HK-2 (cell line): ENCODE results near the gene RNASE2.
"Not testable (repeated sequence)": the region's sequence is repeated elsewhere in the genome, so short reads cannot be mapped to it uniquely, and the experiment has no call there.

Source experiments
- DNase-seq: peaks from one replicate; pipeline ENCODE4 v3.0.0-alpha.2; 2018; ENCODE audit not compliant: unreplicated experiment

Gene RNASE2

DNA sequence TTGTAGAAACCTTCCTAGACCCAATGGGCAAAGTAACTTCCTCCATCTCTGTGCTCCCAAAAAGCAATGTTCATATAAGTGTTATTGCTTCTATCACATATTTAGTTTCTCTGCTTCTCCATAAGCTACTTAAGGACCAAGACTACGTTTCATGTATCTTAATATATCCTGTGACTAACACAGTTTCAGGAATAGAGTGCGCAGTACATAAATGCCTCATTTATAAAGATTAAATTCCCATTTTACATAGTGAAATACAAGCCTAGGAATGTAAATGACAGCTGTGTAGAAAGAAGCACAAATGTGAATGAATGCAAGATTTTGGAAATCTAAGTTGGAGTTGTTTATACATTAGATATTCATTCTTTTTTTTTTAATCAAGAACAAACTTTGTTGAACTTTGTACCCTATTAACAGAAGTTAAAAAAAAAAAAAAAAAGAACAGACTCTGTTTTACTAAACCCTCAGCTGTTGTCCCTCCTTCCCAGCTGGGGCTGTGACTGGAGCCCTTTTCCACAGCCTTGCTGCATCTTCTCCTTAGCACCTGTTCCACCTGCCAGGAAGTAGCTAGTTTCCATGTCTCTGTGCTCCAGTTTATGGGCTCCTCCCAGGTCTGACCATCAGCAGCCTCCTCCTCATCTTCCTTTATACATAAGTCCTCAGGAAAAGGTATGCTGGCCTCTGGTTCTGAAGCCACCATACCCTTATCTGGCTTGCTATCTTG lies 27.5 kb downstream of the RNASE2 start:
- DNase-seq = no peak

DNA sequence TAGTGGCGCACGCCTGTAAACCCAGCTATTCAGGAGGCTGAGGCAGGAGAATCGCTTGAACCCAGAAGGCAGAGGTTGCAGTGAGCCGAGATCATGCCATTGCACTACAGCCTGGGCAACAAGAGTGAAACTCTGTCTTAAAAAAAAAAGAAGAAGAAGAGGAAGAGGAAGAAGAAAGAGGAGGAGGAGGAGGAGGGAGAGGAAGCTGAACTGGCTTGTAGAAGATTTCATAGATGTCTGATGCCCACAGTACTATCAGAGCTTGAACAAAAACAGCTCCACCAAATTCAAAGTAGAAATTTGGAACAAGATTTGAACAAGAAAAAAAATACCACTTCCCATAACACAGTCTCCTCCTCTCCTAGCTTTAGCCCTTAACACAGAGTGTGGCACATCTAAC lies 30.4 kb downstream of the RNASE2 start:
- DNase-seq = not testable (repeated sequence)

DNA sequence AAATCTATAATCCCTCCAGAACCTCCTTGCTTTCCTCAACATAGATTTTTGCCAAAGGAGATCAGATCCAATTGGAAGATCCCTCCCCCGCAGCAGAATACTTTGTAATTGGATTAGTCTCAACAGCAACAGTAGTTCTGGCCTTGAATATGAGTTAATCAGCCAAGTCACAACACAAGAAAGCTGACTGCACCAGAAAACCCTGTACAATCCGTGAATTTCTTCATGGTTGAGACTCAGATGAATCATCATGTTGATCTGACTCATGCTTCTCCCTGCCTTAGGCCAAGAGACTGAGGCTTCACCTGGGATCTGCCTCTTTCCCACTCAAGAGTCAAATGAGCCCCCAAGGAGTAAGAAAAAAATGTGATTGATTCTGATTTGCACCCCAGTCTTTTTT lies 31.5 kb downstream of the RNASE2 start:
- peak; percentile 23 for DNase-seq

DNA sequence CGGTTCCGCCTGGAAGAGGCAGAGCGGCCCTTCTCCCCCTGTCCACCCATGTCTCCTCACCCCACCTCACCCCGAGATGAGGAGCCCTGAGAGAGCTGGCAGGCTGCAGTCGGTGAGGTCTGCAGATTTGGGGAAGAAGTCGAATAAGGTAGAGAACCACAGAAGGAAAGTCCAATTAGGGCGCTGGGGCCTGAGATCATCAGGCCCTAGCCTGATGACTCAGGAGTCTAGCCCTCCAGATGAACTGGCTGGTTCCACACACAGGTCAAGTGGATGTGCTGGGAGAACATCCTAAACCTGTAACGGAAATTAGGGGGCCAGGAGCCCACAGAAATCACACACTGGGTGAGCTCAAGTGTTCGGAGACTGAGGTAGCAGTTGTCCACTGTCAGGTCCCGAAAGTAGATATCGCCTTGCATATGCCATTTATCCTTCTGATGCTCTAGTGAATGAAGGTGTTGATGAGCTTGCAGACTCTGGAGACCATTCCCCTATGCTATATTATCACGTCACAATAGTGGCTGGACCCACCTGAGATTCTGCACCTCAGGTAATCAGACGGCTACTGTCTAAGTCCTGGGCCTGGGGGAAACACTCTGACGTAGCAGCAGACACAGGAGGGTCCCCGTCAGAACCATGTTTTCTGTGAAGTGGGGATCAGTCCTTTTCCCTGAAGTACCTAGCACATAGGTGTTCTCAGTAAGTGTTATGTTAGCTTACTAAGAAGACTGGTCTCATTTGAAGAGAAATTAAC lies 33.6 kb downstream of the RNASE2 start:
- no peak for DNase-seq

DNA sequence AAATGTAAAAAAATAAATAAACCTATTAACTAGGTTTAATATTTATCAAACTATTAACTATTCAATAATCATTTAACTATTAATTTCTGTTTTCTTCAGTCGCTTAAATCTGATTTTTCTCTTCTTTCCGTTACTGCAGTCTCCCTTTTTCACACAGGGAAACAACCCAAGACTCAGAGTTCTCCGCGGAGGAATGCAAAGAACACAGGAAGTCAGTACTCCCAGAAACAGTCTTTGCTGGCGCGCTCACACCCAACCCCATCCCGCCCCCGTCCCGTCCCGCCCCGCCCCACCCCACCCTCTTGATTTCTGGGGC lies 34.1 kb downstream of the RNASE2 start:
- no peak for DNase-seq

DNA sequence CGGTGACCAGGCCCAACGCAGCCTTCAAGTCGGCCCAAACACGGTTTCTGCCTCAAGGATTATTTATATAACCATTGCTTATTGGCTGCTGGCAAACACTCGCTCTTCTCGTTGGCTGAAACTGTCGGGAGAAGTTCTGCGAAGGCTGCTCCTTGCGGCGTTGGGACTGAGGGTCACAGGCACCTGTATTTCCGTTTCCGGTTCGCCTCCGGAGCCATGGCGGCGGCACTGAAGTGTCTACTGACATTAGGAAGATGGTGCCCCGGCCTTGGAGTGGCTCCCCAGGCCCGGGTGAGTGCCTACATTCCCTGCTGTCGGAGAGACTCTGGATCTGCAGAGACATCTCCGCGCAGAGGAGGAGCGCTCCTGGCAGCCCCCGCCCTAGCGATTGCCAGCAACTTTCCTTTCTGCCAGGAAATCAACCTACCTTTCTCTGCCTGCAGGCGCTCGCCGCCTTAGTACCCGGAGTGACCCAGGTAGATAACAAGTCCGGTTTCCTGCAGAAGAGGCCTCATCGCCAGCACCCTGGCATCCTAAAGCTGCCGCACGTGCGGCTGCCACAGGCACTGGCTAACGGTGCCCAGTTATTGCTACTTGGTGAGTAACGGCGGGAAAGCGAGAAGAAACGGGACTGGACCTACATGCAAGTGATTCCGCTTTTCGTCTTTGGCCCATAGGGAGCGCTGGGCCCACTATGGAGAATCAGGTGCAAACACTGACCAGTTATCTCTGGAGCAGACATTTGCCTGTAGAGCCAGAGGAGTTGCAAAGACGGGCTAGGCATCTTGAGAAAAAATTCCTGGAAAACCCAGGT lies 34.7 kb downstream of the RNASE2 start, which contains the start of gene METTL17:
METTL17 (plus strand) TSS at position 194 of the 814 bp plus-strand sequence; CDS start at position 217, 23 bp downstream.
- DNase-seq = peak; percentile 91

DNA sequence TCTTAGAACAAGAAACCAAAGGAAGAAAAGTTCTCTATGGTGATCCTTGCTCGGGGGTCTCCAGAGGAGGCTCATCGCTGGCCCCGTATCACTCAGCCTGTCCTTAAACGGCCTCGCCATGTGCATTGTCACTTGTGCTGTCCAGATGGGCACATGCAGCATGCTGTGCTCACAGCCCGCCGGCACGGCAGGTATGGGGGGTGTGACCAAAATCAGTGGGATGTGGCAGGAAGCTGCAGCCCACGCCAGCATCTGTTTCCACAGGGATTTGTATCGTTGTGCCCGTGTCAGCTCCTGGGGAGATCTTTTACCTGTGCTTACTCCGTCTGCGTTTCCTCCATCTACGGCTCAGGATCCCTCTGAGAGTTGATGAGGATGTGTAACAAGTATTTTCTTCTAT lies 41.2 kb downstream of the RNASE2 start:
- DNase-seq = no peak

DNA sequence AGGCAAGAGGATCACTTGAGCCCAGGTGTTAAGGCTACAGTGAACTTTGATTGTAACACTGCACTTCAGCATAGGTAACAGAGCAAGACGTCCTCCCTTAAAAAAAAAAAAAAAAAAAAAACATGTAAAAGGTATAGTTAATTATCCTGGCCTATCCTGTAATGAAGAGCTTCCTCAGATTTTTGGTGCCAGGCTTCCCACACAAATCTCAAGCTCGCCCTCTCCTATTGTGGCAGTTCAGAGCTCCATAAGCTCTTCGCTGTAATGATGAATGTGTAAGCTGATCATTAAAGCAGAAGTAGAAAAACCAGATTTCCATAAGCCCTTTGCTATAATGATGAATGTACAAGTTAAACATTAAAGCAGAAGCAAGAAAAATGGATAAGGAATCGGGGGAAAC lies 41.8 kb downstream of the RNASE2 start:
- DNase-seq = no peak

DNA sequence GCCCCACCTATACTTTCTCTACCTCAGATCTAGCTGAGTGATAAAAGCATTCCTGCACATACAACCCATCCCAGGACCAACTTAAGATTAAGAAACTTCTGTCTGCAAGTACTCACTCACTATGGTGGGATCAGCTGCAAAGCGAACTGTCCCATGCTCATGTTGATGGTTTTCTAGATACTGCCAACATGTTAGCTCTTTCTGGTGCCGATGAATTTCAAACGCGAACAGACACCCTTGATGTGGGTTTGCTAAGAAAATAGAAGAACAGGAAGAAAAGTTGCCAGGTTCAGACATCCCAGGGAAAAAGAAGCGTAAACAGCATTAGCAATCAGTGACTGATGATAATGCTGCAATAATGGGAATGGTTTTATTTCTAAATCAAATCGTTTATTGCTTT lies 42.3 kb downstream of the RNASE2 start:
- DNase-seq = no peak

DNA sequence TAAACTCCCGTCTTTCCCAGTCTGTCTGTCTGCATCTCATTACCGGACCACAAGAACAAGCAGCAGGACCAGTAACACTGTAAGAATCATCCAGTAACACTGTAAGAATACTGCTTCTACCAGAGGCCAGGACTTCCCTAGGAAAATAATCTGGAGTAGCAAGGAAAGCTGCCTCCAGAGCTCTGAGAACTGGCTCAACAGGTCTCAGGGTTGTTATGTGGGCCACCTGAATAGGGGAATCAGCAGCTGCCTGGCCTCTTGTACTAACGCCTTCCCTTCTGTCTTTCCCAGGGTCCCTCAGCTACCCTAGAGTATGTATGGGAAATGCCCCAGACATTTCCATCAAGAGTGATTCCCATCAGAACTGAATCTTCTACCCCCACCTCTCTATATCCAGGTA lies 42.9 kb downstream of the RNASE2 start:
- DNase-seq = no peak

DNA sequence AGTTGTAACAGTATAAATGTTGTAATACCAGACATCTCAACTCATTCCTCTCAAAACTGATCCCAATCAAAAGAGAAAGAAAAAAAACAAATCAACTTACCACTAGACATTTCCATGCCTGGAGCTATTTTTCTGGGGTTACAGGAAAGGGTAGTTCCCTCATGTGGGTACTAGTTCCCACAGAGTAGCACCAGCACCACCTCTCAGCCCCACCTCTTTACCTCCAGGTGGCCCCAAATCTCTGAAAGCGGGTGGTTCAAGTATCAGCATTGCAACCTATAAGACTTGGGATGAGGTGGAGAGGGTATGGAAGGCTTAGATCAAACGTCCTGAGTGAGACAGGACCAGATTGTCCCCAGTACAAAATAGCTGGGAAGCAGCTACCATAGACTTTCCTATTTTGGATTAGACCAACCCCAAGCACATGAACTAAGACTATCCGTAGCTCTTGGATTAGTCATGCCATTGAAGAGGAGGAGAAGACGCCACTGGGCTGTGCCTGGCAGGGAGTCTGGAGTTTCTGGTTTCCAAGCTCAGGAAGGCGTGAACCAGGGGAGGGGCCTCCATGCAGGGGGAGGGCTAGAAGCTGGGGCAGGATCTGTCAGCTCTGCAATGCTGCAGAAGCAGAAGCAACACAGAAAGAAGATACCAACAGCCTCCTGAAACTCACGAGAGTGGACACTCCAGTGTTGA lies 43.5 kb downstream of the RNASE2 start, which contains the start of gene SLC39A2:
SLC39A2 (plus strand) TSS at position 620 of the 693 bp plus-strand sequence. CDS start 154 bp downstream, outside the sequence.
- peak; percentile 49 for DNase-seq

DNA sequence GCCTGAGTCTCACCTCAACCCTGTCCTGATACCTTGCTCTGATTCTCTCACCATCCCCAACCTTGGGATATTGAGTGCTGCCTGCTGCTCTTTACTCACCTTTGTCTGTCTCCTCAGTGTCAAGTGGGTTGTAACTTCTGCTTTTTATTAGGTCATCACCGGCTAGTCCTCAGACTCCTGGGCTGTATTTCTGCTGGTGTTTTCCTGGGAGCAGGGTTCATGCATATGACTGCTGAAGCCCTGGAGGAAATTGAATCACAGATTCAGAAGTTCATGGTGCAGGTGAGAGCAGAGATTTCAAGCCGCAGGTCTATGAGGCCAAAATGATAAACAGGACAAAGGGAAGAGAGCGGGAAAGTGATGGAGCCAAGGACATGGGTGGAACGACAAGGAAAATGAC lies 44.3 kb downstream of the RNASE2 start:
- DNase-seq = no peak

DNA sequence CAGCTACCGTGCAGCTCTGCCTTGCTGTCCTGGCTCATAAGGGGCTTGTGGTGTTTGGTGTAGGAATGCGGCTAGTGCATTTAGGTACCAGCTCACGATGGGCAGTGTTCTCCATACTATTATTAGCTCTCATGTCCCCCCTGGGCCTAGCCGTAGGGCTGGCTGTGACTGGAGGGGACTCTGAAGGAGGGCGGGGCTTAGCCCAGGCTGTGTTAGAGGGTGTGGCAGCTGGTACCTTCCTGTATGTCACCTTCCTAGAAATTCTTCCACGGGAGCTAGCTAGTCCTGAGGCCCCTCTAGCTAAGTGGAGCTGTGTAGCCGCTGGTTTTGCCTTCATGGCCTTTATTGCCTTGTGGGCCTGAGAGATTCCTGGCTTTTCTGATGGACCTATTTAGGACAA lies 45.9 kb downstream of the RNASE2 start:
- no peak for DNase-seq

DNA sequence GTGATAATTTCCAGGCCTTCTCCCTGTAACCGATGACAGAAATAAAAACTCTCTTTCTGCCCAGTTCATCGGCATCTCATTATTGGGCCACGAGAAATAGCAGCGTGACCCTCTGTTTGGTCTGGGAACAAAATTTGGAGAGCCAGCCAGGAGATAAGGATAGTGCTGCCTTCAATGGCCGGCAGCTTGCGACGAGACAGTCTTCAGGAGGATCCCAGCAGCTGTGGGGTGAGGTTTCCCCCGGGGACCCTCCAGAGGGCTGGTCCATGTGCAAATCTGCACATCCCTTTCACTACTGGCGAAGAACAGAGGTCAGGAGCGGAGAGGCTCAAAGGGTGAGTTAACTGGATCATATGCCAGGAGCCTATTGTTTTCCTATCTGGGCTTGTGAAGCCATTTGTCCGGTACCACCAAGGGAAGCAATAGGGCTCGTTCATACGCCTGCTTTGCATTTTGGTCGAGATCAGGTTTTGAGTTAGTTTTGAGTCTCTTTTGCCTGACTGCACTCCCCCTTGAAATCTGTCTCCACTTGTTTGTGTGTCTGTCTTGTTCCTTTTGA lies 48.6 kb downstream of the RNASE2 start:
- no peak for DNase-seq
